ENCODE results near the gene SHISA8.

- no peak for TF ChIP-seq CTCF (conservative IDR thresholded peaks at IDR 0.05; ENCODE audit: low read length)
- TF ChIP-seq EZH2phosphoT487 (IDR thresholded peaks at IDR 0.05; ENCODE audit: borderline replicate concordance) = no peak
Measured at GRCh38 chr22:41908411-41909309, 6.2 kb downstream of the SHISA8 start.
